GM19023 (cell line): ENCODE measurements around the gene MBOAT7.
"Not testable (repeated sequence)": the region's sequence is repeated elsewhere in the genome, so short reads cannot be mapped to it uniquely, and the experiment has no call there.

ENCODE experiments used
- ATAC-seq: cut with Tn5 transposase; IDR thresholded peaks from one replicate; pipeline ENCODE4 v1.9.1; 2021; ENCODE audit warnings: mild to moderate bottlenecking, moderate library complexity; ENCODE audit not compliant: unreplicated experiment

Gene MBOAT7

DNA sequence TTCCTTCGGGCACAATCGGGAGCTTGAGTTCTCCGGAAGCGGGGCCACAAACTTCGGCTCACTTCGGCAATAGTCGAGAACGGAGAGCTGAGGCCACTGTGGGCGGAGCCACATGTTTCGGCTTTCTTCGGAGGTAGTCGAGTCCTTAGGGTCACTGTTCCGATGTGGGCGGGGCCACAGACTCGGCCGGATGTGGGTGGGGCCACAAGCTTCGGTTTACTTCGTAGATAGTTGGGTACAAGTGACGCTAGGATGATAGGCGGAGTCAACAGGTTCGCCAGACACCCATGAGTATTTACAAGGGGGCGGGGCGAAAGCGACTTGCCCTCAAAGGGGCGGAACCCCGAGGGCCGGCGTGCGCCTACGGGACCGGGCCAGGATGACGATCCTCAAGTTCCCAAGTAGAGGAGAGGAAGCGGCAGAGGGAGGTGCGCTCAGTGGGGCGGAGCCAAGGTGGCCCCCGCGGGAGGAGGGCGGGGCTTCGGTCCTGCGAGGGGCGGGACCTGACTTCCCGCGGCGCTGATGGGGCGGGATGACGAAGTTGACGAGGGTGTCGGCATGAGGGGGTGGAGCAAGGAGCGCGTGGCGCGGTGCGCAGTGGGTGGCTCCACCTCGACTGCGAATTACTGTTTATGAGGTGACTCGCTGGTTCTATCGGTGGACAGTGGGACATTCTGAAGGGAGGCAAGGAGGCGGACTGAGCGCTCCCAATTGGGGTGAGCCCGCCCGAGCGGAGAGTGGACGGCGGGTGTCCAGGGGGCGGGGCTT, 539 bp upstream of the MBOAT7 start:
- ATAC-seq = peak; percentile 49

DNA sequence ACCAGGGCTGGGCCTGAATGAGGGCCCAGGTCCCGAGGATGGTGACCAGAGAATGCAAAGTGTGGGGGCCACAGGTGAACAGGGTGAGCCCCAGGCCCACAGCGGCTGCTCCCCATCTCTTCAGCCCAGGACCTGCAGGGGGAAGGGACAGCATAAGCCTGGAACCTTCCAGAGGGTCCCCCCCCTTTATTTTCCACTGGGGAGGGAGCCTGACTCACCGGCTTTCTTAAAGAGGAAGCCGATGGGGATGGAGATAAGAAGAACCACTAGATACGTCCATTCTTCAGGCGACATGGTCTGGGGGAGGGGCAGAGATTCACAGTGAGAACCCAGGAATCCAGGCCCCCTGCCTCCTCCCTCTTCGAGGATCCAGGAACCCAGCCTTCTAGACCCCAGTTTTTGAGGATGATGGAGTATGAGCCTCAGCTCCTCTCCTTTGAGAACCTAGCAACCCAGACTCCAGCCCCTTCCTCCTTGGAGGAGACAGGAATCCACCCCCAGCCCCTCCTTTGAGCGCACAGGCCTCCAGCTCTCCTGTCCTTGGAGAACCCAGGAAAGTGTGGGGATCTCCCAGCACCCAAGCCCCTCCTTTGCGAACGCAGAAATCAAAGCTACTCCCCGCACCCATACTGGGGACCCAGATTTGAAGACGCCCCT, 1.0 kb downstream of the MBOAT7 start:
- no peak for ATAC-seq

DNA sequence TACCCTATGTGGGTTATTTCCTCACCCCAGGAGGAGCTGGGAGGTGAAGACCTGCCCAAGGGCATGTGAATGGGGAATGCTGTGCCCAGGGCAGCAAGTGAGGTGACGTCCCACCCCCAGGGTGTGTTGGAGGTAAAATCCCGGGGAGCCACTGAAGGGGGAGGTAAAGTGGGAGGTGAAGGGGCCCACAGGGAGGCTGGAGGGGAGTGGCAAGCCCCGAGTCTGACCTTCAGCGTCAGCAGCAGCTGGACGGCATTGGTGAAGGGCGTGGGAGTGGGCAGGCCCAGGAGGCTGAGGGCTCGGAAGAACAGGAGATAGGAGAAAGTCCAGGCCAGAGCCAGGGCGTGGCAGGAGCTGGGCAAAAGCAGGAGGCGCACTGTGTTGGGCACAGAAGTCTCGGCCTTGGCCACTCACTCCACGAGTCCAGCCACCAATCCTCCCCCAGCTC, 2.4 kb downstream of the MBOAT7 start:
- no peak for ATAC-seq

DNA sequence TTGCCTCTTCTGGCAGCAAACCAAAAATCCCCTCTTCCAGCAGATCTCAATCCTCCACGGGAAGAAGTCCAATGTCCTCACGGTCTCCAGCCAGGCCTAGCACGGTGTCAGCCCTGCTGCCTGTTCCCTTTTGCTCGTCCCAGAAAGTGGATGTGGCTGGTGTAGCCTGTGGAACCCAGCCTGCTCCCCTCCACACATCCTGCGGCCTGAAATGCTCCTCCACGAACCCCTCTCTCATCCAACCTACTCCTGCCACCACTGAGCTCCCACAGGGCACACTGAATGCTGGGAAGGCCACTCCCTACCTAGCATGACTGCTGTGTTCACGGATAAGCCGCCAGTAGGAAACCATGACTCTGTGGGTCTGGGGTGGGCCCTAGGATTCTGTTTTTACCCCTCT, 3.0 kb downstream of the MBOAT7 start:
- no peak for ATAC-seq

DNA sequence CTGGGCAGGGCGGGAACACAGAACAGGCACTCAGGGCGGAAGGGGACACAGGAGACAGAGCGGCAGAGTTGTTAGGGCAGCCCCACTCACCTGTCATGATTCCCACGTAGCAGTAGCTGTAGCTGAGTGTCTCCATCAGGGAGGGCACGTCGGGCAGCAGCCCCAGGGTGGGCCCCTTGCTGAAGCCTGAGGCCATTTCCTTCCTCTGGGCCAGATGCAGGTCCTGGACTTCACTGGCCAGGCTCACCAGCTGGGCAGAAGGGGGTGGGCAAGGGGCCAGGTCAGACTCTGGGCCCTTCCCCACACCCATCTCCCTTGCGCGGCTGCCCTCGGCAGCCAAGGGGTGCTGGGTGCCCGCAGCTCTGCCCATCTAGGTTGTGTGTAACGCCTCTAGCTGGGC, 5.9 kb downstream of the MBOAT7 start:
- no peak for ATAC-seq

DNA sequence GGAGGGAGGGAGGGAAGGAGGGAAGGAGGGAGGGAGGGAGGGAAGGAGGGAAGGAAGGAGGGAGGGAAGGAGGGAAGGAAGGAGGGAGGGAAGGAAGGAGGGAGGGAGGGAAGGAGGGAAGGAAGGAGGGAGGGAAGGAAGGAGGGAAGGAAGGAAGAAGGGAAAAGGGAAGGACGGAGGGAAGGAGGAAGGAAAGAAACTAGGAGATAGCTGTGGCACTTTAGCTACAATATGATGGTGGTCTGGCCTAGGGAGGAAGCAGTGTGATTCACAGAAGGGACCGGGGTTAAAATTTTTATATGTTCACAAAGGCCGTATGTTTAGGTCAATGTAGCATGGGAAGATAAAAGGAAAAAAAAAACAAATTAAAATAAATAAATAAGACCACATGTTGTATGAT, 7.5 kb downstream of the MBOAT7 start:
- not testable (repeated sequence) for ATAC-seq

DNA sequence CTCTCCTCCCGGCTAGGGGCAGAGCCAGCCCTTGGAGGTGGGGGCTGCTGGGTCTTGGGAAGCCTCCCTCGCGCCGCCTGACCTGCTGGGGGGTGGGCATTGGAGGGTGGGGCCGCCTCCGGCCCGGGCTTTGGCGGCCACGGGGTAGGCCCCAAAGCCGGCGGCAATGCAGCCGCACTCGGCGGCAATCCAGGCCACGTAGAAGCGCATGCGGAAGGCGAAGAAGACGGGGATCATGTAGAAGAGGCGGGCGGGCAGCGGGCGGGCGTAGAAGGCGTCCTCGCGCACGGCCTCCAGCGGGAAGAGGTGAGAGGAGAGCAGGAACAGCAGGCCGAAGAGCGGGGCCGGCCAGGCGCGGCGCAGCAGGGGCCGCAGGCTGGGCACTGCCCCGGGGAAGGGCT, 8.7 kb downstream of the MBOAT7 start:
- no peak for ATAC-seq

DNA sequence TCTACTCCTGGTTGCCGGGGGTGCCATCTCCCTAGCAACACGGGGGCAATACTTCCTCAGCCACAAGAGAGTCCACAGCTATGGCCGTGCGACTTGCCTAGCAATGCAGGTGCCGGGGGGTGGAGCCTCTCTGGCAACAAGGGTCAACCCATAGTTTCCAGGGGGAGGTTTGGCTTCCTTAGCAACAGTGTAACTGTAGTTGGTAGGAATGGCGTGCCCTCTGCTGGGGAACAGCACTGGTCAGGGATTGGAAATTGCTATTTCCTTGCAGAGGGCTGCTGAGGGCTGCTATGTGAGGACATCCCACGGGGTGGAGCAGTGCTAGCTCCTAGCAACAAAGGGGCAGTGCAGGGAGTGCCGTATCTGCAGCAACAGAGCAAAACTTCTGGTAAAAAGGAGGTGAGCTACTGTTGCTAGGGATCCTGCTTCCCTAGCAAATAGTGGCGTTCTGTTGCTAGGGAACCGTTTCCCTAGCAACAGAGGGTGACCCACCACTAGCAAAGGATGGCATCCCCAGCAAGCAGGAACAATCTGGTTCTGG, 9.4 kb downstream of the MBOAT7 start:
- ATAC-seq = no peak

DNA sequence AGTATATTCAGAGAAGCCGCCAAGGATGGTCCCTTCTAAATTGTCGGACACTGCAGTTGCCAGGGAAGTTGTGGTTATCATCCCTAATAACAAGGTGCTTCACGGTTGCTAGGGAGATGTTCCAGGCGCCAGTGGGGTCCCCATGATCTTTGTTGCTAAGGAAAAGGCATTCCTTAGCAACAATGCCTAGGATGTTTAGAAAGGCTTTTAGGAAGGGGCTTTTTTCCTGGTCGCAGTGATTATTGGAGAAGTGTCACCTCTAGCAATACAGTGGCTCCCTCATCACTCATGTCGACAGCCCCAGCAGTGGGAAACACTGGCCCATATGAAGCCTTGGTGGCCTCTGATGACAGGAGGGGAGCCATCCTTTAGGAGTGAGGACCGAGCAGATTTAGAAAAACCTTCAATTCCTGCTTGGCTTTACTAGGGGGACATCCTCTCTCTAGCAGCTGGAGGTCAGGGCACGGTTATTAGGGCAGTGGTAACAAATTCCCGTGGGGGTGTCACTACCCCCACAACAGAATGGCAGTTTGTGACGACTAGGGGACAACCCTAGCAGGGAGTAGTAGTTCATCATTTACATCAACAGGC, 10.0 kb downstream of the MBOAT7 start:
- no peak for ATAC-seq

DNA sequence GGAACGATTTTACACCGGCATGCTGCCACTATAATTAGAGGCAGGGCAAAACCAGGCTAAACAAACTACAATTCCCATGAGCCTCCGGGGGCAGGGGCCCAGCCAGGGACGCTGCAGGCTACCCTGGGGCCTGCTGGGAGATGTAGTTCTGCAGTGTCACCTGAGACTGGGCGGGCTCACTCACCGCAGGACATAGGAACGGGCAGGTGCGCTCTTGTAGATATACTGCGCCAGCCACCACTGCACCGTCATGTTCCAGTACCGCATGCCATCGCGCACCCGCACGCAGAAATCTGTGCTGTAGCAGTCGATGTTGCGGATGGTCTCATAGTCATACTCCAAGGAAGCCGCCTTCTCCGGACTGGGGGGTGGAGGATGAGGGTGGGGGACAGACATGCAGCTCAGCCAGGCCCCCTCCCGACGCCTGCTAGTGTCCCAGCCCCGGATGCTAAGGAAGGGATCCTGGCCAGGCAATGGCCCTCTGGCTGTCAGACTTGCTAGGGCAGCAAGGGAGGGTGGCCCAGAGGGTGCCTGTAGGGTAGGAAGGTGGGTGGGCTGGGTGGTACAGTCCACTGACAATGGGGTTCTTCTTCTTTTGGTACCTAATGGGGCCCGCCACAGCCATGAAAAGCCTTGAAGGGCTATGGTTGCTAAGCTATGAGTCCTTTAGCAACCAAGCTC, 10.7 kb downstream of the MBOAT7 start:
- ATAC-seq = no peak

DNA sequence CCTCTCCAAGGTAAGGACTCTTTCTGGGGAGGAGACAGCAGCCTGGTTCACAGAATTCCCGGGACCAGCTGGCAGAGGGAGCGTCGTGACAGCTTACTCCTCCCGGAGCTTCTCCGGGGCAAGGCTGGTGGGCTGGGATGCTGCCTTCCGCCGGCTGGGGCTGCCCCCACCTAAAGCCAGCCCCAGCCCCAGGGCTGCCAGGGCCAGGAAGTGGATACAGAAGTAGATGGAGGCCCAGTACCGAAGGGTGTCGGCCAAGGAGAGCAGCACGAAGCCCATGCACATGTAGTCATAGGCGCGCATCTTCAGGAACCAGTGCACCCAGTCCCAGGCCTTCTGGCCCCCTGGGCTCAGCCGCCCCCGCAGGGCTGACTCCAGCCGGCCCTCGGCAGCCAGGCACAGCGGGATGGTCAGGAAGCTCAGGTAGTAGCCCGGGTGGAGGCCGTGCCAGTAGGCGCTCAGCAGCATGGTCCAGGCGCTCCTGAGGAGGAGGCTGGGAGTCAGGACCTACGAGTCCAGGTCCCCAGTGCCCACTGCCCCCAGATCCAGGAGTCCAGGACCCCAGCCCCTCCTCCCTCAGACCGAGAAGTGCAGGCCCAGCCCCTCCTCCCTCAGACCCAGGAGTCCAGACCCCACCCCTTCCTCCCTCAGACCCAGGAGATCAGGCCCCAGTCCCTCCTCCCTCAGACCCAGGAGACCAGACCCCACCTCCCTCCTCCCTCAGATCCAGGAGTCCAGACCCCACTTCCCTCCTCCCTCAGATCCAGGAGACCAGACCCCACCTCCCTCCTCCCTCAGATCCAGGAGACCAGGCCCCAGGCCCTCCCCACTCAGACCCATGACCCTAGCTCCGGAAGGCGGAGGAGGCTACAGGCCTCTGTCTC, 15.2 kb downstream of the MBOAT7 start:
- ATAC-seq = no peak

DNA sequence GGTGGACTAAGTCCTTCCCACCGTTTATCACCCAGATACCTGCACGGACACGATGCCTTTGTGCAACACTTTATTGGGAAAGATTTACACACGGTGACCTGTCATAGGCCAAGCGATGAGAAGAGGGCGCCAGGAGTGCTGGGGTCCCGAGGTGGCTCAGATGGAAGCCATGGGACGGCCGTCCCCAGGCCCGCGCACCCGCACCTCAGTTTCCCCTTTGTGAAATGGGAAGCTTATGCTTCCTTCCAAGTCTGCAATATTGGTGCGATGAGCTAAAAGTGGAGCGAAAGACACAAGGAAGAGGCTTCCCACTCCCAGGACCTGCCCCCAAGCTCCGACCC, 16.1 kb downstream of the MBOAT7 start:
- no peak for ATAC-seq

DNA sequence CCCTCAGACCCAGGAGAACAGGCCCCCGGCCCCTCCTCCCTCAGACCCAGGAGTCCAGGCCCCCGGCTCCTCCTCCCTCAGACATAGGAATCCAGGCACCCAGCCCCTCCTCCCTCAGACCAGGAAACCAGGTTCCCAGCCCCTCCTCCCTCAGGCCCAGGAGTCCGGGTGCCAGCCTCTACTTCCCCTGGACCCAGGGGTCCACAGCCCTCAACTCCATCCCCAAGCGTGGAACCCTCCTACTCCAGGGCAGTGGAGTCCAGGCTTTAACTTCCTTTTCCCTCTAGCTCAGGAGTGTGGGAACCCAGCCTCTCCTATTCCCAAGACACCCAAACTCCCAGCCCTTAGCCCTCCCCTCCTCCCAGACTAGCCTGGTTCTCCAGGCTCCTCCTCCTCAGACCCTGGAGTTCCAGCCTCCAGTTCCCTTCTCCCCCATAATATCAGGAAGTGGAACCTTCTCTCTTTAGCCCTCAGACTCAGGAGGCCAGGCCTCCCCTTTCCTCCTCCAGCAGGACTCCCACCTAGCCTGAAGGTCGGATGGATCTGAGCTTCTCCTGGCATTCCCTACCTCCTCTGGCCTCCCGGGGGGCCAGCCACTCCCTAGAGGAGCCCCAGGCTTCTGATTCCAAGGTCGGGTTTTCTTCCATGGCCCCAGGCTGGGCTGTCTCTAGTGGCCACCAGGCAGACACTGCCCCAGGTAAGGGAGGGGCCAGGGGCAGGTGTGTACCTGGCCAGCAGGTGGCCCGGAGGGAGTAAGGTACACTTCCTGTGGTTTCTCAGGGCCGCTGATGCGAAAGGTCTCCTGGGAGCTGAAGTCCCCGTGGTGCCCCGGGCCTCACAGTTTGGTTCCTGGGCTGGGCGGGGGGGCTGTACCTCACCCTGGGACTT, 16.7 kb downstream of the MBOAT7 start, which contains the start of gene TMC4:
Gene TMC4, minus strand, starts transcription at position 690 of the 888 bp plus-strand sequence. Its CDS starts 43 bp downstream, at position 647.
- ATAC-seq = no peak

DNA sequence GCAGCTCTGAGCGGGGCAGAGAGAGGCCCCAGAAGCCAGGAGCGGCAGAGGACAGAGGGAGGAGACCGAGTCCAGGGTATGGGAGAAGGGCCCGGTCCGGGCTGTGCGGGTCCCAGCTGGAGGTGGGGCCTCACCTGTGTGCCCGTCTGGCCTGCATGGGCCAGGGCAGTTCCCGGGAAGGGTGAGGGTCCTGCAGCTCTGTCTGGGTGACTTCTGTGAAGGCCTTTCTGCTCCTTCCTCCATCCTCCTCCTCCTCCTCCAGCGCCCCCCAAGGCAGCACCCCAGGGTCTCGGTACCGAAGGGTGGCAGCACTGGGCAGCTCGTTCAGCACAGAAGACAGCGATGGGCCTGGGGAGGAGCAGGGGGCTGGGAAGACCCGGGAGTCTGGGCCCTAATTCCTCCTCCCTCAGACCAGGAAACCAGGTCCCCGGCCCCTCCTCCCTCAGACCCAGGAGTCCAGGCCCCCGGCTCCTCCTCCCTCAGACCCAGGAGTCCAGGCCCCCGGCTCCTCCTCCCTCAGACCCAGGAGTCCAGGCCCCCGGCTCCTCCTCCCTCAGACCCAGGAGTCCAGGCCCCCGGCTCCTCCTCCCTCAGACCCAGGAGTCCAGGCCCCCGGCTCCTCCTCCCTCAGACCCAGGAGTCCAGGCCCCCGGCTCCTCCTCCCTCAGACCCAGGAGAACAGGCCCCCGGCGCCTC, 17.5 kb downstream of the MBOAT7 start:
- not testable (repeated sequence) for ATAC-seq

DNA sequence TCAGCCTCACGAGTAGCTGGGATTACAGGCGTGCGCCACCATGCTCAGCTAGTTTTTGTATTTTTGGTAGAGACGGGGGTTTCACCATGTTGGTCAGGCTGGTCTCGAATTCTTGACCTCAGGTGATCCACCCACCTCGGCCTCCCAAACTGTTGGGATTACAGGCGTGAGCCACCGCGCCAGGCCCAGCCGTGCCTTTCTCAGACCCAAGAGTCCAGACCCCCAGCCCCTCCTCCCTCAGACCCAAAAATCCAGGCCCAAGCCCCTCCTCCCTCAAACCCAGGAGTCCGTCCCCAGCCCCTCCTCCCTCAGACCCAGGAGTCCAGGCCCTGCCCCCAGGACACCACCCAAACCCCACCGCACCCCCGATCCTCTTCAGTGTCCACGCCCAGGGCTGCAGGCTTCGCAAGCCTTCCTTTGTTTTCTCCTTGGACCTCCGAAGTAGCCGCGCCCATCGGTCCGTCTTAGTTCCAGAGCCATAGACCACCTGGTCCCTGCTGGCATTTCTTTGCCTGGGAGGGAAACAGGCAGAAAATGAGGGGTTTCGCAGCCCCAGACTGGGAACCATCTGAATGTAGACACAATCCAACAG, 20.1 kb downstream of the MBOAT7 start:
- no peak for ATAC-seq

DNA sequence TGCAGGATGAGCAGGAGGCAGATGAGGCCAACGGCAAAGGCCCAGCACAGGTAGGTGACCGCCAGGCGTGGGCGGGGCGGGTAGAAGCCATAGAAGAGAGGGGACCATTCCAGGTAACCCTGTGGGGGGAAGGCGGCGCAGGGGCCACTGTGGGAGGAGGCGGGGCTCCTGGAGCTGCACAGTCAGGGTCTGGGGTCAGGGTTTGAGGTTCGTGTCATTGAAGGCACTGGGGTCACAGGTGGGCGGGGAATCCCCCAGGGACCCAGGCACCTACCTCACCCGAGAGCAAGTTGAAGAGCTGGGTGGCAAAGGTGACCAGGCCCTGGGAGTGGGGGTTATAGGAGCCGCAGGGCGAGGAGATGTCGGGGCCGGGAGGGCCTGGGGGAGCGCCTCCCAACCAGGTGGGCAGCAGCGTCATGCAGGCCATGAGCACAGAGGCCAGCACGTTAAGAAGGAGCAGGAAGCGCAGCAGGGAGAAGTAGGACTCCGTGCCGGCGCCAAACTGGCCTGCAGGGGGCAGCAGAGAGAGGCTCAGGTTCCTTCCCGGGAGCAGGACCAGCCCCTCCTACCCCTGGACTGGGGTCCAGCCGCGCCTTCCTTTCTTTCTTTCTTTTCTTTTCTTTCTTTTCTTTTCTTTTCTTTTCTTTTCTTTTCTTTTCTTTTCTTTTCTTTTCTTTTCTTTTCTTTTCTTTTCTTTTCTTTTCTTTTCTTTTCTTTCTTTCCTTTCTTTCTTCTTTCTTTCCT, 21.0 kb downstream of the MBOAT7 start:
- ATAC-seq = peak; percentile 60

DNA sequence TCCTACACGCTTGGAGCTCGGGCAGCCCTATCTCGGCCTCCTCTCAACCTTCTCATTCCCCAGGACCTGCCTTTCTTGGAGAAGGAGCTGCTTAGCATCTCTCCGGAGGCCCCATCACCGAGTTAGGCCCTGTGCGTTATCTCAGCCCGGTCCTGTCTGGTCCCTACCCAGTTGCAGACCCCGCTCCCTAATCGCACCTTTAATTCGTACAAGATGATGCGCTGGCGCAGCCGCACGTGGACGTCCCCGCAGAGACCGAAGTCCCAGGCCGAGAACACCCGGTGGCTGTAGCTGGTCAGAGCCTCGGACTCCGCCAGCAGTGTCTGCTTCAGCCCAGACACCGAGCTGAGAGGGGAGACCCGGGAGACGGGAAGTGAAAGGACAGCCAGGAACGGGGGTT, 24.2 kb downstream of the MBOAT7 start:
- no peak for ATAC-seq
